GM12891 (cell line): ENCODE results near the gene NKX3-2.

Experiments used
- POLR2A ChIP-seq: IDR thresholded peaks from 2 replicates; pipeline ENCODE4 v1.6.1; 2011; ENCODE audit warnings: low read depth, low read length, control low read depth
- POLR2AphosphoS5 ChIP-seq: IDR thresholded peaks from 2 replicates; pipeline ENCODE4 v1.6.1; 2011; ENCODE audit warnings: low read depth, low read length, control low read depth

DNA sequence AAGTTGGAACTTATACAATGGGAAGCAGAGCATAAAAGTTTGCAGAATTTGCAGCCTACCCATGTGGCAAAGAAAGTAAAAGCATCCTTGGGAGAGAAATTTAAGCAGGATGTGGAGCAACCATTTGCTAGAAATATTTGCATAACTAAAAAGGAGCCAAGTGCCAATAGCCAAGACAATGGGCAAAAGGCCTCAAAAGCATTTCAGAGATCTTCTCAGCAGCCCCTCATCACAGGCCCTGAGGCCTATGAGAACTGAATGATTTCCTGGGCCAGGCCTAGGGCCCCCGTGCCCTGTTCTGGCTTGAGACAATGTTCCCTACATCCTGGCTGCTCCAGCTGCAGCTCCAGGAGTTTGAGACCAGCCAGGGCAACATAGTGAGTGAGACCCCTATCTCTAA, 34.9 kb downstream of the NKX3-2 start:
- TF ChIP-seq POLR2A (no peak), POLR2AphosphoS5 (no peak)
